ENCODE measurements around the gene MGAT5. TPM values are rescaled to one million over a fixed set of nuclear protein-coding genes. Genes with fewer than 3 reads are reported as not detected.

Gene MGAT5
- total RNA-seq, 1 donor from 2014 or later, result 98.7 TPM

DNA sequence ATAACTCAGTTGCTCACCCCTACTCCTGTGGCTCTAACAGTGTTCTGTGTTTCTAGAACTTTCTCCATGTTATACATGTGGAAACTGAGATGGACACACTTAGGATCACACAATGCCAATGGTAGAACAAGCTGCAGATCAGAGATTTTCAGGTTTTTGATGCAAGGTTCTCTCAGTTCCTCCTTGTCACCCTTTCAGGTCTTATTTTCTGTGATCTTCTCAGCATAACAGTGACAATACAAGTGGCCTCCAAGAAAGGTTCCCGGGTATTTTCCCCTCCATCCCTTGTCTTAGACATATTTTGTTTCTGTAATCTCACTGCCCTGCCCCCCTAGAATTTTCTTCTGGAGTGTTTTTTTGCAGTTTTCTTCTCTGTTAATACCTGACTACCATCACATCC is 6.2 kb upstream of the MGAT5 start:
- H3K4me1 ChIP-seq, result peaks cover 92% of the 10 kb centered on the region
- H3K27me3 ChIP-seq (ENCODE audit: low read depth), result no peaks in the 10 kb centered on the region
- no peak overlapping the region for H3K27ac ChIP-seq (replicated peaks)
- intact Hi-C loops (cut with micrococcal nuclease), result loop anchor here (10.0 kb wide), 2 partner anchors 133 to 167 kb away; no protein-coding TSS in a partner anchor
- H3K4me3 ChIP-seq, result no peak overlapping the region
- H3K9me3 ChIP-seq (replicated peaks), result no peaks in the 10 kb centered on the region
- TF ChIP-seq, protein P1, sequence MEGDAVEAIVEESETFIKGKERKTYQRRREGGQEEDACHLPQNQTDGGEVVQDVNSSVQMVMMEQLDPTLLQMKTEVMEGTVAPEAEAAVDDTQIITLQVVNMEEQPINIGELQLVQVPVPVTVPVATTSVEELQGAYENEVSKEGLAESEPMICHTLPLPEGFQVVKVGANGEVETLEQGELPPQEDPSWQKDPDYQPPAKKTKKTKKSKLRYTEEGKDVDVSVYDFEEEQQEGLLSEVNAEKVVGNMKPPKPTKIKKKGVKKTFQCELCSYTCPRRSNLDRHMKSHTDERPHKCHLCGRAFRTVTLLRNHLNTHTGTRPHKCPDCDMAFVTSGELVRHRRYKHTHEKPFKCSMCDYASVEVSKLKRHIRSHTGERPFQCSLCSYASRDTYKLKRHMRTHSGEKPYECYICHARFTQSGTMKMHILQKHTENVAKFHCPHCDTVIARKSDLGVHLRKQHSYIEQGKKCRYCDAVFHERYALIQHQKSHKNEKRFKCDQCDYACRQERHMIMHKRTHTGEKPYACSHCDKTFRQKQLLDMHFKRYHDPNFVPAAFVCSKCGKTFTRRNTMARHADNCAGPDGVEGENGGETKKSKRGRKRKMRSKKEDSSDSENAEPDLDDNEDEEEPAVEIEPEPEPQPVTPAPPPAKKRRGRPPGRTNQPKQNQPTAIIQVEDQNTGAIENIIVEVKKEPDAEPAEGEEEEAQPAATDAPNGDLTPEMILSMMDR (IDR thresholded peaks at IDR 0.05; ENCODE audit: borderline replicate concordance), result no peak
- no peak for DNase-seq
- H3K36me3 ChIP-seq, result no peaks in the 10 kb centered on the region

DNA sequence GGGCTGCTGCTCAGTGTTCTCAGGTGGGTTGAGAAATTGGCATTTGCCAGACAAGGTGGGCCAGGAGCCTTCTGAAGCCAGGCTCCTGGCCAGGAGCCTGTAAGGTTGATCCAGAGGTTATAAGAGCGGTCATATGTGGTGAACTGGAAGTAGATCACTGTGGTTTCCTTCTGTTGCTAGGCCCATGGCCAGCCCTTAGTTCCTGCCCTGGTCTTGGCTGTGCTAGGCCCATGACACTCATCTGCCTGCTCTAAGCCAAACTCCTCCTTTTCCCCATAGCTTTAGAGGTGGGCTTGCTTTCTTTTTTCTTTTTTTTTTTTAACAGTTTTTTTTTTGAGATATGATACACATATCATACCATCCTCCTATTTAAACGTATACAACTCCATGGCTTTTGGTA is 5.0 kb upstream of the MGAT5 start:
- H3K27ac ChIP-seq (replicated peaks), result peak overlapping the region; percentile 35
- peaks cover 92% of the 10 kb centered on the region for H3K4me1 ChIP-seq
- intact Hi-C loops (cut with micrococcal nuclease), result loop anchor here (10.0 kb wide), 2 partner anchors 134 to 166 kb away; no protein-coding TSS in a partner anchor
- H3K27me3 ChIP-seq (ENCODE audit: low read depth), result no peaks in the 10 kb centered on the region
- TF ChIP-seq, protein P1 (IDR thresholded peaks at IDR 0.05; ENCODE audit: borderline replicate concordance), result no peak
- DNase-seq, result no peak
- no peak overlapping the region for H3K4me3 ChIP-seq
- H3K9me3 ChIP-seq (replicated peaks), result no peaks in the 10 kb centered on the region
- no peaks in the 10 kb centered on the region for H3K36me3 ChIP-seq

DNA sequence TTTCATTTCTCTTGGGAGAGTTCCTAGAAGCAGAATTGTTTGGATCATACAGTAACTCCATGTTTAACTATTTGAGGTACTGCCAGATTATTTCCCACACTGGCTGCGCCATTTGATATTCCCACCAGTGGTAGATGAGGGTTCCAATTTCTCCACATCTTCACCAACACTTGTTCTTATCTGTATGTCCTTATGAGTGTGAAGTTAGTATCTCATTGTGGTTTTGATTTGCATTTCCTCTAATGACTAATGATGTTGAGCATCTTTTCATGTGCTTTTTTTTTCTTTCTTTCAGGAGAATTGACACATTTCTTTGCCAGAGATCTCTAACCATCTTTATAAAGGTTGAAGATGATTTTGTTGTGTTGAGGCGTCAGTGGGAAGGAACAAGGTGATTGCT is 4.1 kb upstream of the MGAT5 start:
- TF ChIP-seq, protein P1 (IDR thresholded peaks at IDR 0.05; ENCODE audit: borderline replicate concordance), result no peak
- peaks cover 5% of the 10 kb centered on the region for H3K36me3 ChIP-seq
- H3K9me3 ChIP-seq (replicated peaks), result no peaks in the 10 kb centered on the region
- peaks cover 92% of the 10 kb centered on the region for H3K4me1 ChIP-seq
- intact Hi-C loops (cut with micrococcal nuclease), result loop anchor here (10.0 kb wide), 2 partner anchors 135 to 165 kb away; no protein-coding TSS in a partner anchor
- no peak for DNase-seq
- no peak overlapping the region for H3K4me3 ChIP-seq
- no peaks in the 10 kb centered on the region for H3K27me3 ChIP-seq (ENCODE audit: low read depth)
- no peak overlapping the region for H3K27ac ChIP-seq (replicated peaks)

DNA sequence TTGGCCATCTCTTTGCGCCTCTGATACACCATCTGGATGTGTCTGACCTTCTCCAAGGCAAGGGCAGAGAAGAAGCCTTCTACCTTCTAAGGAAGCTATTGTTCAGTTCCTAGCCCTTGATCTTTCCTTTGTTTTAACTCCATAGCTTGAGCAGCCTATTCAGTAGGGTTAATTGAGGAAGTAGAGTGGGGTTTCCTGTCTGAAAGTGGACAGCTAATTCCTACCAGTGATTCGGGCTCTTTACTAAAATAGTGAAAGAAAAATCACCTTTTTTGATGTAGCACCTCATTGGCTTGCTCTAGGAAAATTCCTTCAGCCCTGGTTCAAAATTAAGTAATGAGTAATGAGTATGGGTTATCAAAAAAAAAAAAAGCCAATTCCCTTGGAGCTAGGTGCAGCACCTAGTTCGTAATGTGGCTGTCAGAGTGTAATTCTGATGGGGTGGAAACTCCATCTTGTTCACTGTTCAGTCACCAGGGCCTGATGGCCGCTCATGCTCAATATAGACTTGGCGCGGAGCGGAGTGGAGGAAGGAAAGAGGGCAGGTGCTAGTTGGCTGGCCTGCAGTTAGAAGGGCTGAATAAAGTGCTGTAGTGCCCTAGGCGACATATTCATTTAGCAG is 2.9 kb upstream of the MGAT5 start:
- intact Hi-C loops (cut with micrococcal nuclease), result no loop called here
- Histone ChIP-seq H3K27me3 (ENCODE audit: low read depth) (no peaks in the 10 kb centered on the region), H3K4me1 (peaks cover 87% of the 10 kb centered on the region), H3K27ac (replicated peaks) (no peak overlapping the region), H3K9me3 (replicated peaks) (no peaks in the 10 kb centered on the region), H3K36me3 (peaks cover 7% of the 10 kb centered on the region), H3K4me3 (no peak overlapping the region)
- no peak for DNase-seq
- TF ChIP-seq, protein P1 (IDR thresholded peaks at IDR 0.05; ENCODE audit: borderline replicate concordance), result no peak

DNA sequence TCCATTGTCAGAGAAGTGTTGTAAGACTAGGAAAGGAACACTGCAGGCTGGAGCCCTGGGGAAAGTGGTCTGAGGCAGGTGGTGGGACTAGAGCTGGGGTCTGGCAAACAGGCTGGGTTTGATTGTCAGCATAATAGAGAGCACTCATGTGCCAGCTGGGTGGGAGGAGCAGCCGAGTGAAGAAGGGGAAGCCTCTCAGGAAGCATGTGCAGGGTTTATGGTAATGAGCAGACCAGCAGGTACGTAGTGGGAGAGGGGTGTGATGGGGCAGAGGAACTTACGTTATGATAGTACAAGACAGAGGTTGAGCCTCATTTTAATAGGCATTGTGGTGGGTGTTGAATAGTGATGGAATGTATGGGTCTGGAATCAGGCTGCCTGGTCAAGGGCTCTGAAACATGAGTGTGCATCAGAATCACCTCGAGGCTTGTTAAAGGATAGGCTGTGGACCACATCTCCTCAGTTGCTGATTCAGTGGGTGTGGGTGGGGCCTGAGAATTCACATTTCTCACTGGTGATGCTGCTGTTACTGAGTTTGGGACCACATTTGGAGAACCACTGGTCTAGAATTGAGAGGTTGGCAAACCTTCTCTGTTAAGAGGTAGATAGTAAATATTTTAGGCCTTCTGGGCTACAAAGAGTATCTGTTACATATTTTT is 1.7 kb upstream of the MGAT5 start:
- no peak for DNase-seq
- no peaks in the 10 kb centered on the region for H3K27me3 ChIP-seq (ENCODE audit: low read depth)
- H3K4me3 ChIP-seq, result no peak overlapping the region
- H3K27ac ChIP-seq (replicated peaks), result no peak overlapping the region
- H3K4me1 ChIP-seq, result peaks cover 75% of the 10 kb centered on the region
- H3K9me3 ChIP-seq (replicated peaks), result no peaks in the 10 kb centered on the region
- peaks cover 7% of the 10 kb centered on the region for H3K36me3 ChIP-seq
- TF ChIP-seq, protein P1 (IDR thresholded peaks at IDR 0.05; ENCODE audit: borderline replicate concordance), result no peak
- intact Hi-C loops (cut with micrococcal nuclease), result no loop called here

Measured in left ventricle myocardium inferior (tissue), 1 donor.